ENCODE results near the gene EXOC3.
"Not testable (repeated sequence)": the region's sequence is repeated elsewhere in the genome, so short reads cannot be mapped to it uniquely, and the experiment has no call there.

DNA sequence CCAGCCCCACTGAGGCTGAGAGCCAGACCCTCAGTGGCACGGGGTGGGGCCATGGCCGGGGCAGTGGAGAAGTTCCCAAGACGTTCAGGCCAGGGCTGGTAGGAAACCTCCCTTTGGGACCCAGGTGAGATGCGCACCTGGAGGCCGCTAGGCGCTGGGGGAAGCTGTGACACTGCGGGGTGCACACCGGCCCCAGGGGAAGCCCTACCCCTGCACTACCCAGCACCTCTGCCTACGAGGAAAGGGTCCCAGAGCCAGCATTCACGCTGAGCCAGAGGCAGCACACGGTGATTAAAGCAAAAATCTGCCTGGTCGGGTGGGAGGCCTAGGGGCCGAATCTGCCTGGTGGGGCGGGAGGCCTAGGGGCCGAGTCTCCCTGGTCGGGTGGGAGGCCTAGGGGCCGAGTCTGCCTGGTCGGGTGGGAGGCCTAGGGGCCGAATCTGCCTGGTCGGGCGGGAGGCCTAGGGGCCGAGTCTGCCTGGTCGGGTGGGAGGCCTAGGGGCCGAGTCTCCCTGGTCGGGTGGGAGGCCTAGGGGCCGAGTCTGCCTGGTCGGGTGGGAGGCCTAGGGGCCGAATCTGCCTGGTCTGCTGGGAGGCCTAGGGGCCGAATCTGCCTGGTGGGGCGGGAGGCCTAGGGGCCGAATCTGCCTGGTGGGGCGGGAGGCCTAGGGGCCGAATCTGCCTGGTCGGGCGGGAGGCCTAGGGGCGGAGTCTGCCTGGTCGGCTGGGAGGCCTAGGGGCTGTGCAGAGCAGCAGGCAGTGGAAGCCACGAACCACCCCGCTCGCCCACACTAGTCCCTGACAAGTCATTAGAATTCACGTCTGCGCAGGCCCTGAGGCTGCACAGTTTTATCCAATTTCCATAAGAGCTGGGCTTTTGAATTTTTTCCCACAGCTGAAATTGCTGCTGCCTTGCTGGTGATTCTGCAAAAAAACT lies 27.7 kb upstream of the EXOC3 start:
- not testable (repeated sequence) for TF ChIP-seq RAD21 (IDR thresholded peaks at IDR 0.05; ENCODE audit: low read depth); POLR2A (IDR thresholded peaks at IDR 0.05; ENCODE audit: borderline replicate concordance, extremely low read depth, insufficient read depth, insufficient read length); EZH2 (IDR thresholded peaks at IDR 0.05); POLR2AphosphoS5 (IDR thresholded peaks at IDR 0.05; ENCODE audit: low read depth, low read length); ELF1 (IDR thresholded peaks at IDR 0.05; ENCODE audit: borderline replicate concordance, low read depth)
- TF ChIP-seq, protein P1, sequence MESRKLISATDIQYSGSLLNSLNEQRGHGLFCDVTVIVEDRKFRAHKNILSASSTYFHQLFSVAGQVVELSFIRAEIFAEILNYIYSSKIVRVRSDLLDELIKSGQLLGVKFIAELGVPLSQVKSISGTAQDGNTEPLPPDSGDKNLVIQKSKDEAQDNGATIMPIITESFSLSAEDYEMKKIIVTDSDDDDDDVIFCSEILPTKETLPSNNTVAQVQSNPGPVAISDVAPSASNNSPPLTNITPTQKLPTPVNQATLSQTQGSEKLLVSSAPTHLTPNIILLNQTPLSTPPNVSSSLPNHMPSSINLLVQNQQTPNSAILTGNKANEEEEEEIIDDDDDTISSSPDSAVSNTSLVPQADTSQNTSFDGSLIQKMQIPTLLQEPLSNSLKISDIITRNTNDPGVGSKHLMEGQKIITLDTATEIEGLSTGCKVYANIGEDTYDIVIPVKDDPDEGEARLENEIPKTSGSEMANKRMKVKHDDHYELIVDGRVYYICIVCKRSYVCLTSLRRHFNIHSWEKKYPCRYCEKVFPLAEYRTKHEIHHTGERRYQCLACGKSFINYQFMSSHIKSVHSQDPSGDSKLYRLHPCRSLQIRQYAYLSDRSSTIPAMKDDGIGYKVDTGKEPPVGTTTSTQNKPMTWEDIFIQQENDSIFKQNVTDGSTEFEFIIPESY (IDR thresholded peaks at IDR 0.05; ENCODE audit: extremely low read depth, insufficient replicate concordance, low read length) = not testable (repeated sequence)
- TF ChIP-seq, protein P2, sequence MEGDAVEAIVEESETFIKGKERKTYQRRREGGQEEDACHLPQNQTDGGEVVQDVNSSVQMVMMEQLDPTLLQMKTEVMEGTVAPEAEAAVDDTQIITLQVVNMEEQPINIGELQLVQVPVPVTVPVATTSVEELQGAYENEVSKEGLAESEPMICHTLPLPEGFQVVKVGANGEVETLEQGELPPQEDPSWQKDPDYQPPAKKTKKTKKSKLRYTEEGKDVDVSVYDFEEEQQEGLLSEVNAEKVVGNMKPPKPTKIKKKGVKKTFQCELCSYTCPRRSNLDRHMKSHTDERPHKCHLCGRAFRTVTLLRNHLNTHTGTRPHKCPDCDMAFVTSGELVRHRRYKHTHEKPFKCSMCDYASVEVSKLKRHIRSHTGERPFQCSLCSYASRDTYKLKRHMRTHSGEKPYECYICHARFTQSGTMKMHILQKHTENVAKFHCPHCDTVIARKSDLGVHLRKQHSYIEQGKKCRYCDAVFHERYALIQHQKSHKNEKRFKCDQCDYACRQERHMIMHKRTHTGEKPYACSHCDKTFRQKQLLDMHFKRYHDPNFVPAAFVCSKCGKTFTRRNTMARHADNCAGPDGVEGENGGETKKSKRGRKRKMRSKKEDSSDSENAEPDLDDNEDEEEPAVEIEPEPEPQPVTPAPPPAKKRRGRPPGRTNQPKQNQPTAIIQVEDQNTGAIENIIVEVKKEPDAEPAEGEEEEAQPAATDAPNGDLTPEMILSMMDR (IDR thresholded peaks at IDR 0.05 in 2 of 3, conservative IDR thresholded peaks at IDR 0.05 in 1 of 3; ENCODE audit: borderline replicate concordance in 1 of 3, insufficient read depth in 1 of 3, low read depth in 2 of 3, low read length in 2 of 3) = not testable (repeated sequence)
- TF ChIP-seq, protein P3, sequence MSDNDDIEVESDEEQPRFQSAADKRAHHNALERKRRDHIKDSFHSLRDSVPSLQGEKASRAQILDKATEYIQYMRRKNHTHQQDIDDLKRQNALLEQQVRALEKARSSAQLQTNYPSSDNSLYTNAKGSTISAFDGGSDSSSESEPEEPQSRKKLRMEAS (IDR thresholded peaks at IDR 0.05) = not testable (repeated sequence)
